HepG2 (cell line): ENCODE results near the gene ZFPM1. TPM values are rescaled to one million over a fixed set of nuclear protein-coding genes. Genes with fewer than 3 reads are reported as not detected.

Experiments used
- ATAC-seq: fragments of 200-7000 bp; cut with Tn5 transposase; 3 replicates; pipeline ENCODE4 v1.9.1; 2020; ENCODE audit warnings: mild to moderate bottlenecking, moderate library complexity
- BruUV-seq: library from RNA; stranded (reverse); fragments of 400-500 nt; replicated peaks from 2 replicates; lab custom pipeline; 2021; lab: Mats Ljungman, UMichigan
- CTCF ChIA-PET: fragments of 300-600 bp; formaldehyde crosslinking; extraction: SDS; loops from one replicate; lab custom pipeline; 2021; ENCODE audit warnings: low total read pairs, inconsistent platforms, low intra/inter-chr PET ratio; lab: Yijun Ruan, JAX
- POLR2A ChIA-PET: fragments of 350-600 bp; sonication (Branson Sonifier 250); formaldehyde crosslinking; loops from one replicate; lab custom pipeline; 2020; ENCODE audit warnings: antibody characterized with exemption, inconsistent platforms; lab: Yijun Ruan, JAX
- DNase-seq: peaks from one replicate; pipeline ENCODE4 v3.0.0-alpha.2; 2015; ENCODE audit warnings: low spot score
- FAIRE-seq: peaks from 3 replicates; lab custom pipeline; 2011; peaks lifted over from hg19 to GRCh38; lab: Jason Lieb, UNC
- H2AFZ ChIP-seq: one replicate; pipeline ENCODE4 v1.6.1; 2011; ENCODE audit warnings: low read length, inconsistent platforms
- H3K27ac ChIP-seq: fragments of 300-600 bp; 3 replicates; pipeline ENCODE4 v1.8.0; 2011; ENCODE audit warnings: mixed run types, mild to moderate bottlenecking, mixed read lengths, low read length, inconsistent platforms; ENCODE audit not compliant: insufficient read depth; ENCODE audit errors: extremely low read length
- H3K27me3 ChIP-seq, 2 experiments: fragments of 200-600 bp in 1 of 2; 2 replicates in 1 of 2; 3 replicates in 1 of 2; pipeline versions ENCODE4 v1.6.0 to v1.8.0; 2011; ENCODE audit warnings: low read length in 2 of 2, mild to moderate bottlenecking in 2 of 2, moderate library complexity in 2 of 2, inconsistent platforms in 1 of 2; ENCODE audit not compliant: insufficient read depth in 2 of 2, control insufficient read depth in 1 of 2
- H3K36me3 ChIP-seq, 2 experiments: fragments of 200-600 bp in 1 of 2; replicated peaks in 1 of 2; 2 replicates in 1 of 2; 3 replicates in 1 of 2; pipeline versions ENCODE4 v1.5.1 to v1.8.0; 2011; ENCODE audit warnings: low read length in 2 of 2, inconsistent platforms in 1 of 2; ENCODE audit not compliant: insufficient read depth in 2 of 2, control insufficient read depth in 1 of 2
- H3K4me1 ChIP-seq: 2 replicates; pipeline ENCODE4 v1.5.1; 2012; ENCODE audit warnings: low read length, inconsistent platforms; ENCODE audit not compliant: insufficient read depth
- H3K4me2 ChIP-seq: 2 replicates; pipeline ENCODE4 v1.6.0; 2011; ENCODE audit warnings: low read depth, low read length, inconsistent platforms
- H3K4me3 ChIP-seq, 3 experiments: fragments of 200-600 bp in 1 of 3; sonication (generic), shearing (Covaris generic) in 1 of 3; replicated peaks in 1 of 3; 2 replicates each; pipeline ENCODE4 v1.5.1; 2011 to 2016; ENCODE audit warnings: low read length in 3 of 3, inconsistent platforms in 2 of 3, low read depth in 2 of 3, mild to moderate bottlenecking in 2 of 3, control low read depth in 1 of 3, mixed read lengths in 1 of 3; ENCODE audit not compliant: insufficient read depth in 1 of 3
- H3K79me2 ChIP-seq: one replicate; pipeline ENCODE4 v1.6.1; 2011; ENCODE audit warnings: low read length, inconsistent platforms; ENCODE audit not compliant: insufficient read depth
- H3K9ac ChIP-seq: 2 replicates; pipeline ENCODE4 v1.6.0; 2011; ENCODE audit warnings: mild to moderate bottlenecking, low read depth, low read length, inconsistent platforms; ENCODE audit not compliant: insufficient read depth
- H3K9me3 ChIP-seq: 2 replicates; pipeline ENCODE4 v1.5.1; 2012; ENCODE audit warnings: mild to moderate bottlenecking, low read length
- H4K20me1 ChIP-seq: 2 replicates; pipeline ENCODE4 v1.6.0; 2011; ENCODE audit warnings: inconsistent platforms, mild to moderate bottlenecking, low read length, moderate library complexity; ENCODE audit not compliant: insufficient read depth
- ADNP ChIP-seq: sonication (generic); formaldehyde crosslinking; IDR thresholded peaks from 2 replicates; pipeline ENCODE4 v1.4.0; 2020; ENCODE audit warnings: missing genetic modification reagents
- AGO2 ChIP-seq: fragments of 200-400 bp; formaldehyde crosslinking; optimal IDR thresholded peaks from 2 replicates; pipeline ENCODE3; 2017; ENCODE audit warnings: mild to moderate bottlenecking, low read depth, low read length, moderate library complexity
- ZNF34 ChIP-seq: sonication (generic); formaldehyde crosslinking; IDR thresholded peaks from 2 replicates; pipeline ENCODE4 v1.4.0; 2020; ENCODE audit warnings: mild to moderate bottlenecking, missing genetic modification reagents, borderline replicate concordance
- ZNF768 ChIP-seq: sonication (generic); formaldehyde crosslinking; IDR thresholded peaks from 2 replicates; pipeline ENCODE4 v1.4.0; 2020; ENCODE audit warnings: missing genetic modification reagents
- WGBS: methylation state at CpG from one replicate; pipeline ENCODE4 v1.1.6; 2017; ENCODE audit warnings: low lambda C conversion rate; 5-methylcytosine and 5-hydroxymethylcytosine counted together
- in situ Hi-C: cut with HindIII; loops from 2 replicates; pipeline ENCODE4 v1.10.0; 2017; ENCODE audit warnings: low pct_unique_long_range_greater_than_20kb; ENCODE audit not compliant: extremely low pct_ligation_motif_present
- intact Hi-C: fragments of 100-400 bp; cut with micrococcal nuclease; formaldehyde crosslinking; loops from one replicate; pipeline ENCODE4 v1.10.0; 2022; ENCODE audit not compliant: unreplicated experiment
- polyA plus RNA-seq, 8 experiments: library from polyadenylated mRNA; depleted of rRNA in 3 of 8; stranded (reverse) in 7 of 8; unstranded in 1 of 8; fragments of >200 nt; fragmentation: Illumina TruSeq in 4 of 8; extraction: Trizol in 4 of 8; gene quantifications; 2 replicates each; pipeline versions ENCODE4 v1.2.1 to v1.2.3, GENCODE V29; 2011 to 2016; ENCODE audit warnings: low read depth in 4 of 8, missing spikeins in 1 of 8, mixed read lengths in 1 of 8; ENCODE audit not compliant: insufficient read depth in 1 of 8
- total RNA-seq, 5 experiments: library from RNA; depleted of rRNA; stranded (reverse); fragments of >200 nt; fragmentation: Illumina TruSeq; extraction: Trizol; gene quantifications; 2 replicates each; pipeline ENCODE4 v1.2.3, GENCODE V29; 2016; ENCODE audit warnings: low read depth in 1 of 5

ZFPM1 gene
- total and polyA plus RNA-seq, 2 of the 13 experiments (the other 11 are each of a cell fraction or from before 2014, with no cell fraction given) = 1.3 to 3.8 TPM

GRCh38 chr16:88465387-88465983, 12.4 kb downstream of the ZFPM1 start:
- Histone ChIP-seq H3K4me2 (no peak overlapping the region), H3K36me3 (peaks cover 8 to 9% of the 10 kb centered on the region in 2 experiments; a peak in 2 of 5 replicates), H3K4me1 (peaks cover 20% of the 10 kb centered on the region), H3K4me3 (no peak overlapping the region), H3K9ac (no peak overlapping the region), H3K27me3 (no peaks in the 10 kb centered on the region), H3K79me2 (peaks cover 74% of the 10 kb centered on the region), H3K9me3 (no peaks in the 10 kb centered on the region), H3K27ac (no peak overlapping the region), H4K20me1 (peaks cover 63% of the 10 kb centered on the region), H2AFZ (no peak overlapping the region)
- TF ChIP-seq ADNP (no peak), AGO2 (peak; percentile 62)
- ChIA-PET POLR2A (interaction anchor here (1.5 kb wide), 1 partner anchor 23 kb away, joined by 3 read pairs; no protein-coding TSS in a partner anchor), CTCF (no interaction called here)
- intact Hi-C loops = no loop called here
- no TSS peak for BruUV-seq
- 96% methylated on average over 22 of the region's 22 CpGs for WGBS
- no peak for ATAC-seq
- in situ Hi-C loops = no loop called here
- no peak for DNase-seq
- FAIRE-seq = no peak

- Histone ChIP-seq H3K4me1 (peaks cover 16% of the 10 kb centered on the region), H3K9ac (no peak overlapping the region), H4K20me1 (peaks cover 66% of the 10 kb centered on the region), H3K4me3 (no peak overlapping the region), H3K36me3 (peaks cover 8 to 10% of the 10 kb centered on the region in 2 experiments; a peak in 2 of 5 replicates), H3K27ac (no peak overlapping the region), H3K4me2 (no peak overlapping the region), H3K79me2 (peaks cover 71% of the 10 kb centered on the region), H3K27me3 (no peaks in the 10 kb centered on the region), H2AFZ (no peak overlapping the region), H3K9me3 (no peaks in the 10 kb centered on the region)
- TF ChIP-seq ZNF34 = no peak
- peak; percentile 96 for TF ChIP-seq ZNF768 (CRISPR knock-in tag)
- BruUV-seq = no TSS peak
- ATAC-seq (no peak), DNase-seq (no peak), FAIRE-seq (no peak)
- 82% methylated on average over 9 of the region's 15 CpGs for WGBS
- POLR2A ChIA-PET = interaction anchor here (1.5 kb wide), 1 partner anchor 22 kb away, joined by 3 read pairs; no protein-coding TSS in a partner anchor
- in situ Hi-C loops (no loop called here), intact Hi-C loops (no loop called here)
- CTCF ChIA-PET = no interaction called here
Observed at GRCh38 chr16:88466175-88466862, 13.2 kb downstream of the ZFPM1 start.
